ENCODE results near the gene GLIPR1L2. TPM values are rescaled to one million over a fixed set of nuclear protein-coding genes. Genes with fewer than 3 reads are reported as not detected.
"Not testable (repeated sequence)": the region's sequence is repeated elsewhere in the genome, so short reads cannot be mapped to it uniquely, and the experiment has no call there.

Gene GLIPR1L2
- total RNA-seq, 1 donor from 2014 or later: 0.29 TPM

DNA sequence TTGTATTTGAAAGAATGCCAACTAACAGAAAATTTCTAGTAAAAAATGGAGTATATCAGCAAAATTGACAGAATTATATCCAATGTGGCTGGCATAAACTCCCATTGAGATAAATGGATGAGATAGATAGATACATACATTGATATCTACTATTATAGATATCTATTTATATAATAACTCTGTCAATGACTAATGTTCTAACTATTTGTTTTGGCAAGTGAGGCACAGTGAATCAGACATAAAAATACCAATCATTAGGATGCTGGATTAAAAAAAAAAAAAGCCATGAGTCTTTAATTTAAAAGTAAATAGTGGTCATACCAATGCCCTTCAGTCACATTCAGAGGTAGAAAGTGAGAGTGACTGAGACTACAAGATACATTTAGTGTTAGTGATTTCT is 56.0 kb downstream of the GLIPR1L2 start:
- Mint-ChIP-seq H3K4me3 (ENCODE audit: low read depth) (no peak overlapping the region), H3K9me3 (ENCODE audit: low read depth) (peaks cover 3% of the 10 kb centered on the region), H3K36me3 (ENCODE audit: insufficient read depth) (no peaks in the 10 kb centered on the region), H3K4me1 (ENCODE audit: low read depth) (peaks cover 15% of the 10 kb centered on the region), H3K27me3 (no peaks in the 10 kb centered on the region), H3K27ac (no peak overlapping the region)
- no peak for TF ChIP-seq CTCF (IDR thresholded peaks at IDR 0.05; ENCODE audit: unreplicated experiment)
- DNase-seq (ENCODE audit: low spot score, unreplicated experiment): no peak

DNA sequence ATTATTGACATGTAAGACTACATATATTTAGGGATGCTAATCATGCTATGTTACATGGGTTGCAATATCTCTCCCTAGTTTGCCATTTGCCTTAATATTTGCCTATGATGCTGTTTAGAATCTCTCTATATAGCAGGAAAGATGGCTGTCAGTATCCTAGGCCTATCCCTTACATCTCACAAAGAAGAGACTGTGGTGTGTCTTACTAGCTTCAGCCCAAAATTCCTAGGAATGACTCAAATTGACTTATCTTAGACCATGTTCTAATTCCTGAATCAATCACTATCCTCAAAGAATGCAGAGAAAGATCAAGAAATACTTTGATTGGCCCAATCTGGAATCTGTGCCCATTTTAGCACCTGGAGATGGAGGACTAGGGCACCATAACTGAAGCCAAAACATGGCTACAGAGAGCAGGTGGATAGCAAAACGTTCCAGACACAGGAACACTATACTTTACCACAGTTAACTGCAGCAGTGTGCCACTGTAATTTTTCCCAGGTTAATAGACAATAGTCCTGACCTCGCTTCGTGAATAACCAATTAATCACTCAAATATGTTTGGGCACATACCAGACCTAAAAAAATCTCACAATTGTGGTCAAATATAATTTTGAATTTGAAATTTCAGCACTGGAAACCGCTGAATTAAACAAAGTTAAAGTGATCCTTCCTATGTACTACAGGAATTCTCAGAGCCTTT is 57.0 kb downstream of the GLIPR1L2 start:
- H3K27me3 Mint-ChIP-seq: no peaks in the 10 kb centered on the region
- no peaks in the 10 kb centered on the region for H3K36me3 Mint-ChIP-seq (ENCODE audit: insufficient read depth)
- no peak overlapping the region for H3K4me3 Mint-ChIP-seq (ENCODE audit: low read depth)
- peaks cover 3% of the 10 kb centered on the region for H3K9me3 Mint-ChIP-seq (ENCODE audit: low read depth)
- peaks cover 15% of the 10 kb centered on the region for H3K4me1 Mint-ChIP-seq (ENCODE audit: low read depth)
- H3K27ac Mint-ChIP-seq: no peak overlapping the region
- DNase-seq (ENCODE audit: low spot score, unreplicated experiment): no peak
- TF ChIP-seq CTCF (IDR thresholded peaks at IDR 0.05; ENCODE audit: unreplicated experiment): no peak

- H3K4me3 Mint-ChIP-seq (ENCODE audit: low read depth): no peak overlapping the region
- no peaks in the 10 kb centered on the region for H3K27me3 Mint-ChIP-seq
Measured at GRCh38 chr12:75452675-75453330, 61.9 kb downstream of the GLIPR1L2 start.

GRCh38 chr12:75455839-75456238 is 65.0 kb downstream of the GLIPR1L2 start:
- no peaks in the 10 kb centered on the region for H3K27me3 Mint-ChIP-seq
- H3K9me3 Mint-ChIP-seq (ENCODE audit: low read depth): peaks cover 20% of the 10 kb centered on the region
- H3K36me3 Mint-ChIP-seq (ENCODE audit: insufficient read depth): no peaks in the 10 kb centered on the region
- H3K4me1 Mint-ChIP-seq (ENCODE audit: low read depth): no peaks in the 10 kb centered on the region
- TF ChIP-seq CTCF (IDR thresholded peaks at IDR 0.05; ENCODE audit: unreplicated experiment): no peak
- no peak overlapping the region for H3K4me3 Mint-ChIP-seq (ENCODE audit: low read depth)
- DNase-seq (ENCODE audit: low spot score, unreplicated experiment): no peak
- no peak overlapping the region for H3K27ac Mint-ChIP-seq

More at GRCh38 chr12:75452675-75453330, 61.9 kb downstream of the GLIPR1L2 start:
- Mint-ChIP-seq H3K9me3 (ENCODE audit: low read depth) (peaks cover 9% of the 10 kb centered on the region), H3K36me3 (ENCODE audit: insufficient read depth) (no peaks in the 10 kb centered on the region), H3K27ac (no peak overlapping the region), H3K4me1 (ENCODE audit: low read depth) (no peaks in the 10 kb centered on the region)
- no peak for DNase-seq (ENCODE audit: low spot score, unreplicated experiment)
- TF ChIP-seq CTCF (IDR thresholded peaks at IDR 0.05; ENCODE audit: unreplicated experiment): no peak

- DNase-seq (ENCODE audit: low spot score, unreplicated experiment): no peak
- Mint-ChIP-seq H3K4me1 (ENCODE audit: low read depth) (no peaks in the 10 kb centered on the region), H3K27me3 (no peaks in the 10 kb centered on the region), H3K36me3 (ENCODE audit: insufficient read depth) (no peaks in the 10 kb centered on the region), H3K9me3 (ENCODE audit: low read depth) (peaks cover 20% of the 10 kb centered on the region), H3K4me3 (ENCODE audit: low read depth) (no peak overlapping the region), H3K27ac (no peak overlapping the region)
- no peak for TF ChIP-seq CTCF (IDR thresholded peaks at IDR 0.05; ENCODE audit: unreplicated experiment)
Measured at GRCh38 chr12:75457191-75457590, 66.3 kb downstream of the GLIPR1L2 start.

GRCh38 chr12:75457866-75458265 is 67.0 kb downstream of the GLIPR1L2 start:
- DNase-seq (ENCODE audit: low spot score, unreplicated experiment); H3K36me3 Mint-ChIP-seq (ENCODE audit: insufficient read depth); H3K27me3 Mint-ChIP-seq; H3K4me1 Mint-ChIP-seq (ENCODE audit: low read depth); H3K4me3 Mint-ChIP-seq (ENCODE audit: low read depth): not testable (repeated sequence)
- peaks cover 20% of the 10 kb centered on the region for H3K9me3 Mint-ChIP-seq (ENCODE audit: low read depth)
- peak overlapping the region; percentile 51 for H3K27ac Mint-ChIP-seq
